K562 (cell line): ENCODE data around the gene ATG10. TPM values are rescaled to one million over a fixed set of nuclear protein-coding genes. Genes with fewer than 3 reads are reported as not detected.

Experiments
- ATAC-seq: fragments of 200-7000 bp; cut with Tn5 transposase; 3 replicates; pipeline ENCODE4 v1.9.1; 2020; ENCODE audit warnings: moderate library complexity
- BruUV-seq: library from RNA; stranded (reverse); fragments of 400-500 nt; replicated peaks from 2 replicates; lab custom pipeline; 2021; lab: Mats Ljungman, UMichigan
- CTCF ChIA-PET: fragments of 300-600 bp; formaldehyde crosslinking; extraction: SDS; loops from one replicate; lab custom pipeline; 2021; ENCODE audit warnings: low intra/inter-chr PET ratio; lab: Yijun Ruan, JAX
- POLR2A ChIA-PET: fragments of 300-600, 350-650 bp; sonication (Branson Sonifier 250); formaldehyde crosslinking; extraction: SDS; loops from one replicate; lab custom pipeline; 2021; ENCODE audit warnings: antibody characterized with exemption, inconsistent platforms; lab: Yijun Ruan, JAX
- DNase-seq, 4 experiments: peaks; one replicate each; pipeline versions ENCODE4 v3.0.0 to v3.0.0-alpha.2; 2011 to 2018; ENCODE audit warnings: low spot score in 3 of 4, mixed read lengths in 3 of 4; ENCODE audit errors: extremely low read depth in 1 of 4
- FAIRE-seq: peaks from 2 replicates; lab custom pipeline; 2011; peaks lifted over from hg19 to GRCh38; lab: Jason Lieb, UNC
- H2AFZ ChIP-seq: 2 replicates; pipeline ENCODE4 v1.6.0; 2011; ENCODE audit warnings: low read depth, low read length, control low read depth, inconsistent platforms
- H3K27ac ChIP-seq: fragments of 200-600 bp; 3 replicates; pipeline ENCODE4 v1.8.0; 2011; ENCODE audit warnings: low read depth, mild to moderate bottlenecking, control low read depth, inconsistent platforms, low read length, moderate library complexity, mixed read lengths; ENCODE audit errors: extremely low read depth
- H3K27me3 ChIP-seq, 2 experiments: fragments of 300-600 bp in 1 of 2; 2 replicates in 1 of 2; 3 replicates in 1 of 2; pipeline versions ENCODE4 v1.6.0 to v1.8.0; 2011; ENCODE audit warnings: inconsistent platforms in 2 of 2, low read length in 2 of 2, mild to moderate bottlenecking in 1 of 2, mixed read lengths in 1 of 2, moderate library complexity in 1 of 2; ENCODE audit not compliant: control insufficient read depth in 2 of 2, insufficient read depth in 2 of 2
- H3K36me3 ChIP-seq: fragments of 300-600 bp; 3 replicates; pipeline ENCODE4 v1.8.0; 2011; ENCODE audit warnings: mild to moderate bottlenecking, low read length, inconsistent platforms; ENCODE audit not compliant: control insufficient read depth, insufficient read depth
- H3K4me1 ChIP-seq, 2 experiments: fragments of 200-600 bp in 1 of 2; replicated peaks in 1 of 2; 2 replicates in 1 of 2; 3 replicates in 1 of 2; pipeline versions ENCODE4 v1.5.1 to v1.8.0; 2011; ENCODE audit warnings: inconsistent platforms in 2 of 2, low read length in 2 of 2, mild to moderate bottlenecking in 1 of 2, mixed read lengths in 1 of 2, moderate library complexity in 1 of 2; ENCODE audit not compliant: control insufficient read depth in 2 of 2, insufficient read depth in 2 of 2
- H3K4me2 ChIP-seq: 2 replicates; pipeline ENCODE4 v1.6.1; 2011; ENCODE audit warnings: low read length, control low read depth, inconsistent platforms, mixed read lengths; ENCODE audit not compliant: insufficient read depth
- H3K4me3 ChIP-seq: fragments of 200-600 bp; sonication (generic), shearing (Covaris generic); 2 replicates; pipeline ENCODE4 v1.5.1; 2016; ENCODE audit warnings: control low read depth, inconsistent platforms
- H3K79me2 ChIP-seq: fragments of 200-600 bp; 3 replicates; pipeline ENCODE4 v1.8.0; 2011; ENCODE audit warnings: low read length, inconsistent platforms; ENCODE audit not compliant: control insufficient read depth, insufficient read depth
- H3K9ac ChIP-seq, 2 experiments: 2 replicates each; pipeline versions ENCODE4 v1.6.0 to v1.6.1; 2011; ENCODE audit warnings: low read depth in 2 of 2, low read length in 2 of 2, control low read depth in 1 of 2, inconsistent platforms in 1 of 2, mild to moderate bottlenecking in 1 of 2, mixed read lengths in 1 of 2; ENCODE audit not compliant: insufficient read depth in 1 of 2
- H3K9me1 ChIP-seq: one replicate; pipeline ENCODE4 v1.6.0; 2011; ENCODE audit warnings: inconsistent platforms, mild to moderate bottlenecking, low read length, moderate library complexity; ENCODE audit not compliant: control insufficient read depth, insufficient read depth
- H3K9me3 ChIP-seq: replicated peaks from 2 replicates; pipeline ENCODE4 v1.5.1; 2011; ENCODE audit warnings: low read depth, low read length, inconsistent platforms; ENCODE audit not compliant: control insufficient read depth, insufficient read depth
- H4K20me1 ChIP-seq: replicated peaks from 2 replicates; pipeline ENCODE4 v1.6.1; 2011; ENCODE audit warnings: low read length, inconsistent platforms, mixed read lengths; ENCODE audit not compliant: control insufficient read depth, insufficient read depth
- ADNP ChIP-seq: fragments of 200-800 bp; sonication (Bioruptor generic); IDR thresholded peaks from 2 replicates; pipeline ENCODE4 v1.6.1; 2016; ENCODE audit warnings: missing genetic modification characterization, missing compliant biosample characterization
- CBX3 ChIP-seq, 2 experiments: IDR thresholded peaks; 1 replicate in 1 of 2; 2 replicates in 1 of 2; pipeline ENCODE4 v1.6.1; 2012; ENCODE audit warnings: inconsistent platforms in 2 of 2, low read length in 2 of 2, borderline replicate concordance in 1 of 2, control low read depth in 1 of 2
- ELF1 ChIP-seq: fragments of 200-800 bp; sonication (Bioruptor generic); IDR thresholded peaks from 2 replicates; pipeline ENCODE4 v1.6.1; 2016; ENCODE audit warnings: missing genetic modification characterization, missing compliant biosample characterization
- ETV1 ChIP-seq: fragments of 450-650 bp; conservative IDR thresholded peaks from 2 replicates; pipeline ENCODE4 v1.6.1; 2016; ENCODE audit warnings: missing genetic modification characterization, control low read depth, low read depth, missing compliant biosample characterization
- EZH2 ChIP-seq: IDR thresholded peaks from 2 replicates; pipeline ENCODE4 v1.6.1; 2012; ENCODE audit warnings: low read depth, mild to moderate bottlenecking, inconsistent platforms, low read length, borderline replicate concordance
- HOXB6 ChIP-seq: fragments of 250-450 bp; sonication (Bioruptor Pico); IDR thresholded peaks from 2 replicates; pipeline ENCODE4 v1.5.1; 2022; ENCODE audit warnings: mild to moderate bottlenecking, borderline replicate concordance
- LCOR ChIP-seq: sonication (generic); formaldehyde crosslinking; IDR thresholded peaks from 2 replicates; pipeline ENCODE4 v1.8.0; 2022; ENCODE audit warnings: mild to moderate bottlenecking, missing genetic modification reagents
- MCM2 ChIP-seq: fragments of 450-650 bp; IDR thresholded peaks from 2 replicates; pipeline ENCODE4 v1.6.1; 2017; ENCODE audit warnings: low read depth, mild to moderate bottlenecking
- NELFE ChIP-seq: IDR thresholded peaks from 2 replicates; pipeline ENCODE4 v1.6.1; 2011; ENCODE audit warnings: mild to moderate bottlenecking; ENCODE audit not compliant: insufficient read depth, insufficient read length
- POLR2G ChIP-seq: fragments of 200-400 bp; formaldehyde crosslinking; IDR thresholded peaks from 2 replicates; pipeline ENCODE4 v1.6.1; 2017; ENCODE audit warnings: low read depth, mild to moderate bottlenecking, antibody characterized with exemption, low read length, moderate library complexity
- RBM34 ChIP-seq: fragments of 200-400 bp; formaldehyde crosslinking; IDR thresholded peaks from 2 replicates; pipeline ENCODE4 v1.6.1; 2018; ENCODE audit warnings: low read length, borderline replicate concordance; ENCODE audit not compliant: insufficient read depth
- SREBF1 ChIP-seq: fragments of 150-350 bp; IDR thresholded peaks from 2 replicates; pipeline ENCODE4 v1.6.1; 2014; ENCODE audit warnings: antibody characterized with exemption, low read depth, low read length, borderline replicate concordance
- TBL1XR1 ChIP-seq, 2 experiments: IDR thresholded peaks; 2 replicates each; pipeline ENCODE4 v1.6.1; 2012; ENCODE audit warnings: improper control_type of control experiment in 2 of 2, low read length in 2 of 2, mild to moderate bottlenecking in 1 of 2
- ZNF133 ChIP-seq: fragments of 250-450 bp; sonication (Bioruptor Pico); IDR thresholded peaks from 2 replicates; pipeline ENCODE4 v1.4.0; 2020; ENCODE audit warnings: mild to moderate bottlenecking
- ZNF57 ChIP-seq: fragments of 450-650 bp; formaldehyde crosslinking; IDR thresholded peaks from 2 replicates; pipeline ENCODE4 v1.4.0; 2020; ENCODE audit warnings: mild to moderate bottlenecking, moderate library complexity
- ZNF79 ChIP-seq: fragments of 250-450 bp; sonication (Bioruptor Pico); IDR thresholded peaks from 2 replicates; pipeline ENCODE4 v1.4.0; 2020; ENCODE audit warnings: low read depth, mild to moderate bottlenecking, moderate library complexity
- WGBS: fragments of 100-300 bp; shearing (Covaris generic); methylation state at CpG from one replicate; pipeline ENCODE4 v1.1.6; 2016; ENCODE audit warnings: low coverage, mixed read lengths; ENCODE audit not compliant: insufficient coverage; ENCODE audit errors: missing lambda C conversion rate; 5-methylcytosine and 5-hydroxymethylcytosine counted together
- in situ Hi-C: fragments of 300-500 bp; cut with MboI; formaldehyde crosslinking; loops from 4 replicates; pipeline ENCODE4 v1.15.0; 2018; ENCODE audit warnings: inconsistent platforms, mixed read lengths
- intact Hi-C: fragments of 100-400 bp; cut with micrococcal nuclease; formaldehyde crosslinking; loops from 2 replicates; pipeline ENCODE4 v1.14.2; 2022
- polyA plus RNA-seq, 8 experiments: library from polyadenylated mRNA; depleted of rRNA in 4 of 8; stranded (reverse) in 5 of 8; unstranded in 3 of 8; fragments of >200 nt; fragmentation: Nextera tagmentation in 2 of 8; fragmentation: Illumina TruSeq in 1 of 8; extraction: Ambion mirVana in 2 of 8; extraction: Trizol in 1 of 8; gene quantifications; 2 replicates each; pipeline versions ENCODE4 v1.2.1 to v1.2.3, GENCODE V29; 2011 to 2014; ENCODE audit warnings: inconsistent platforms in 1 of 8, missing spikeins in 1 of 8
- total RNA-seq, 7 experiments: library from RNA; depleted of rRNA in 6 of 7; stranded (reverse); fragments of >200 nt in 6 of 7; fragmentation: Illumina TruSeq in 2 of 7; extraction: Trizol in 2 of 7; gene quantifications; 2 replicates each; pipeline versions ENCODE4 v1.2.1 to v1.2.3, GENCODE V29; 2011 to 2021; ENCODE audit warnings: low replicate concordance in 1 of 7
- TF ChIP-seq, protein P1 (sequence below): fragments of 200-800 bp; sonication (Bioruptor generic); IDR thresholded peaks from 2 replicates; pipeline ENCODE4 v1.6.1; 2016; ENCODE audit warnings: missing genetic modification characterization, missing compliant biosample characterization

The ATG10 gene
- total and polyA plus RNA-seq, 9 of the 15 experiments (the other 6 are each of a cell fraction or from before 2014, with no cell fraction given): 7.0 to 18.8 (median 14.6) TPM

- BruUV-seq: no TSS peak
- ATAC-seq: no peak
- H3K9ac ChIP-seq: no peak overlapping the region
- no peaks in the 10 kb centered on the region for H3K9me3 ChIP-seq
- H3K4me1 ChIP-seq: no peaks in the 10 kb centered on the region
- H4K20me1 ChIP-seq: no peaks in the 10 kb centered on the region
- no peaks in the 10 kb centered on the region for H3K9me1 ChIP-seq
- H3K4me2 ChIP-seq: no peak overlapping the region
- in situ Hi-C loops: no loop called here
- FAIRE-seq: no peak
- TF ChIP-seq, protein P1, sequence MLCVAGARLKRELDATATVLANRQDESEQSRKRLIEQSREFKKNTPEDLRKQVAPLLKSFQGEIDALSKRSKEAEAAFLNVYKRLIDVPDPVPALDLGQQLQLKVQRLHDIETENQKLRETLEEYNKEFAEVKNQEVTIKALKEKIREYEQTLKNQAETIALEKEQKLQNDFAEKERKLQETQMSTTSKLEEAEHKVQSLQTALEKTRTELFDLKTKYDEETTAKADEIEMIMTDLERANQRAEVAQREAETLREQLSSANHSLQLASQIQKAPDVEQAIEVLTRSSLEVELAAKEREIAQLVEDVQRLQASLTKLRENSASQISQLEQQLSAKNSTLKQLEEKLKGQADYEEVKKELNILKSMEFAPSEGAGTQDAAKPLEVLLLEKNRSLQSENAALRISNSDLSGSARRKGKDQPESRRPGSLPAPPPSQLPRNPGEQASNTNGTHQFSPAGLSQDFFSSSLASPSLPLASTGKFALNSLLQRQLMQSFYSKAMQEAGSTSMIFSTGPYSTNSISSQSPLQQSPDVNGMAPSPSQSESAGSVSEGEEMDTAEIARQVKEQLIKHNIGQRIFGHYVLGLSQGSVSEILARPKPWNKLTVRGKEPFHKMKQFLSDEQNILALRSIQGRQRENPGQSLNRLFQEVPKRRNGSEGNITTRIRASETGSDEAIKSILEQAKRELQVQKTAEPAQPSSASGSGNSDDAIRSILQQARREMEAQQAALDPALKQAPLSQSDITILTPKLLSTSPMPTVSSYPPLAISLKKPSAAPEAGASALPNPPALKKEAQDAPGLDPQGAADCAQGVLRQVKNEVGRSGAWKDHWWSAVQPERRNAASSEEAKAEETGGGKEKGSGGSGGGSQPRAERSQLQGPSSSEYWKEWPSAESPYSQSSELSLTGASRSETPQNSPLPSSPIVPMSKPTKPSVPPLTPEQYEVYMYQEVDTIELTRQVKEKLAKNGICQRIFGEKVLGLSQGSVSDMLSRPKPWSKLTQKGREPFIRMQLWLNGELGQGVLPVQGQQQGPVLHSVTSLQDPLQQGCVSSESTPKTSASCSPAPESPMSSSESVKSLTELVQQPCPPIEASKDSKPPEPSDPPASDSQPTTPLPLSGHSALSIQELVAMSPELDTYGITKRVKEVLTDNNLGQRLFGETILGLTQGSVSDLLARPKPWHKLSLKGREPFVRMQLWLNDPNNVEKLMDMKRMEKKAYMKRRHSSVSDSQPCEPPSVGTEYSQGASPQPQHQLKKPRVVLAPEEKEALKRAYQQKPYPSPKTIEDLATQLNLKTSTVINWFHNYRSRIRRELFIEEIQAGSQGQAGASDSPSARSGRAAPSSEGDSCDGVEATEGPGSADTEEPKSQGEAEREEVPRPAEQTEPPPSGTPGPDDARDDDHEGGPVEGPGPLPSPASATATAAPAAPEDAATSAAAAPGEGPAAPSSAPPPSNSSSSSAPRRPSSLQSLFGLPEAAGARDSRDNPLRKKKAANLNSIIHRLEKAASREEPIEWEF (CRISPR knock-in tag): no peak
- TF ChIP-seq ADNP (tag) (no peak), ZNF79 (no peak), CBX3 (IDR thresholded peaks at IDR 0.05; ENCODE audit: borderline replicate concordance in 1 of 2, low read length in 2 of 2) (no peak), NELFE (no peak), ETV1 (tag) (no peak), HOXB6 (CRISPR knock-in tag) (no peak), ZNF57 (CRISPR knock-in tag) (no peak), POLR2G (no peak), TBL1XR1 (IDR thresholded peaks at IDR 0.05; ENCODE audit: low read length in 2 of 2) (no peak), LCOR (CRISPR knock-in tag) (no peak), MCM2 (no peak), ELF1 (tag) (no peak), RBM34 (no peak), EZH2 (no peak), SREBF1 (no peak), ZNF133 (CRISPR knock-in tag) (no peak)
- ChIA-PET POLR2A (no interaction called here), CTCF (no interaction called here)
- H2AFZ ChIP-seq: no peak overlapping the region
- H3K4me3 ChIP-seq: no peak overlapping the region
- no peak overlapping the region for H3K27ac ChIP-seq
- 0% methylated on average over 1 of the region's 1 CpG for WGBS
- DNase-seq: no peak
- H3K79me2 ChIP-seq: no peaks in the 10 kb centered on the region
- no peaks in the 10 kb centered on the region for H3K27me3 ChIP-seq
- H3K36me3 ChIP-seq: peaks cover 13% of the 10 kb centered on the region; the same call in 1 of the 3 replicates
- intact Hi-C loops: no loop called here
Observed at GRCh38 chr5:81994679-81995078, 22.9 kb downstream of the ATG10 start.
